H1 (cell line): ENCODE data around the gene MAGI2. TPM values are rescaled to one million over a fixed set of nuclear protein-coding genes. Genes with fewer than 3 reads are reported as not detected.

ENCODE experiments used
- CTCF ChIA-PET: fragments of 300-600 bp; sonication (Branson Sonifier 250); formaldehyde crosslinking; loops from one replicate; lab custom pipeline; 2021; ENCODE audit not compliant: partially characterized antibody; lab: Charles Lee
- POLR2A ChIA-PET: fragments of 300-600 bp; sonication (Branson Sonifier 250); formaldehyde crosslinking; loops from one replicate; lab custom pipeline; 2021; ENCODE audit warnings: inconsistent platforms; ENCODE audit not compliant: partially characterized antibody; lab: Charles Lee
- DNase-seq, 2 experiments: peaks; one replicate each; pipeline versions ENCODE4 v3.0.0 to v3.0.0-alpha.2; 2010 to 2022; ENCODE audit warnings: low spot score in 2 of 2, low read depth in 1 of 2, mixed read lengths in 1 of 2
- FAIRE-seq: peaks from 2 replicates; lab custom pipeline; 2011; peaks lifted over from hg19 to GRCh38; lab: Jason Lieb, UNC
- H2AFZ ChIP-seq: 2 replicates; pipeline ENCODE4 v1.8.1; 2012; ENCODE audit warnings: low read length, inconsistent platforms
- H2AK5ac ChIP-seq: 2 replicates; pipeline ENCODE4 v1.6.1; 2013; ENCODE audit warnings: low read depth, low read length
- H2BK120ac ChIP-seq: replicated peaks from 2 replicates; pipeline ENCODE3; 2013; ENCODE audit warnings: low read depth, low read length, inconsistent platforms
- H2BK12ac ChIP-seq: 2 replicates; pipeline ENCODE4 v1.6.1; 2013; ENCODE audit warnings: low read depth, low read length
- H2BK15ac ChIP-seq: 2 replicates; pipeline ENCODE4 v1.6.1; 2013; ENCODE audit warnings: low read length
- H2BK20ac ChIP-seq: 2 replicates; pipeline ENCODE4 v1.6.1; 2013; ENCODE audit warnings: low read length
- H2BK5ac ChIP-seq: 2 replicates; pipeline ENCODE4 v1.6.1; 2013; ENCODE audit warnings: low read depth, low read length
- H3K14ac ChIP-seq: 2 replicates; pipeline ENCODE4 v1.6.1; 2013; ENCODE audit warnings: inconsistent platforms; ENCODE audit not compliant: insufficient read length
- H3K18ac ChIP-seq: 2 replicates; pipeline ENCODE4 v1.6.1; 2013; ENCODE audit warnings: low read length; ENCODE audit errors: extremely low read depth
- H3K23ac ChIP-seq: 2 replicates; pipeline ENCODE4 v1.6.1; 2013; ENCODE audit warnings: inconsistent platforms; ENCODE audit not compliant: insufficient read length
- H3K23me2 ChIP-seq: 2 replicates; pipeline ENCODE4 v1.6.1; 2013; ENCODE audit warnings: low read depth, low read length
- H3K27ac ChIP-seq: 2 replicates; pipeline ENCODE4 v1.6.1; 2011; ENCODE audit warnings: low read depth, low read length, inconsistent platforms
- H3K27me3 ChIP-seq, 4 experiments: replicated peaks in 1 of 4; 1 replicate in 1 of 4; 2 replicates in 3 of 4; pipeline versions ENCODE4 v1.6.1 to v1.8.1; 2011 to 2013; ENCODE audit warnings: low read length in 3 of 4, mild to moderate bottlenecking in 3 of 4, inconsistent platforms in 2 of 4, mixed read lengths in 2 of 4, moderate library complexity in 1 of 4; ENCODE audit not compliant: control insufficient read depth in 3 of 4, insufficient read depth in 3 of 4; ENCODE audit errors: extremely low read depth in 1 of 4
- H3K36me3 ChIP-seq, 4 experiments: 2 replicates each; pipeline versions ENCODE4 v1.6.1 to v1.8.1; 2011 to 2013; ENCODE audit warnings: mild to moderate bottlenecking in 4 of 4, low read length in 3 of 4, moderate library complexity in 2 of 4, control low read depth in 1 of 4, inconsistent platforms in 1 of 4; ENCODE audit not compliant: insufficient read depth in 4 of 4, control insufficient read depth in 2 of 4
- H3K4ac ChIP-seq: replicated peaks from 2 replicates; pipeline ENCODE3; 2013; ENCODE audit warnings: low read length, low read depth, mixed read lengths, inconsistent platforms; ENCODE audit not compliant: insufficient read length
- H3K4me1 ChIP-seq, 4 experiments: replicated peaks in 1 of 4; 1 replicate in 1 of 4; 2 replicates in 3 of 4; pipeline versions ENCODE4 v1.6.1 to v1.8.1; 2011 to 2013; ENCODE audit warnings: low read length in 3 of 4, inconsistent platforms in 2 of 4, mixed read lengths in 1 of 4; ENCODE audit not compliant: insufficient read depth in 4 of 4, control insufficient read depth in 3 of 4
- H3K4me2 ChIP-seq, 2 experiments: 2 replicates each; pipeline versions ENCODE4 v1.6.1 to v1.8.1; 2011 to 2013; ENCODE audit warnings: low read depth in 2 of 2, low read length in 2 of 2, control low read depth in 1 of 2, inconsistent platforms in 1 of 2, mild to moderate bottlenecking in 1 of 2; ENCODE audit not compliant: insufficient read depth in 1 of 2
- H3K4me3 ChIP-seq, 4 experiments: fragments of 200-600, 300-600 bp in 1 of 4; sonication (generic), shearing (Covaris generic), sonication (Bioruptor Twin) in 1 of 4; 2 replicates each; pipeline versions ENCODE4 v1.5.1 to v1.8.1; 2011 to 2016; ENCODE audit warnings: low read length in 4 of 4, low read depth in 3 of 4, control low read depth in 2 of 4, inconsistent platforms in 2 of 4, mild to moderate bottlenecking in 2 of 4, mixed read lengths in 1 of 4, moderate library complexity in 1 of 4; ENCODE audit not compliant: insufficient read depth in 2 of 4; ENCODE audit errors: extremely low read depth in 1 of 4
- H3K56ac ChIP-seq: replicated peaks from 2 replicates; pipeline ENCODE3; 2013; ENCODE audit warnings: low read depth, mild to moderate bottlenecking, mixed read lengths, low read length, inconsistent platforms; ENCODE audit not compliant: insufficient read length
- H3K79me1 ChIP-seq: 2 replicates; pipeline ENCODE4 v1.6.1; 2013; ENCODE audit warnings: low read depth, low read length, control low read depth
- H3K79me2 ChIP-seq, 2 experiments: 2 replicates each; pipeline versions ENCODE4 v1.6.1 to v1.8.1; 2012 to 2013; ENCODE audit warnings: low read length in 2 of 2, mild to moderate bottlenecking in 2 of 2, inconsistent platforms in 1 of 2; ENCODE audit not compliant: insufficient read depth in 2 of 2, control insufficient read depth in 1 of 2
- H3K9ac ChIP-seq, 4 experiments: replicated peaks in 1 of 4; 1 replicate in 1 of 4; 2 replicates in 3 of 4; pipeline versions ENCODE4 v1.6.1 to v1.8.1; 2011 to 2013; ENCODE audit warnings: low read depth in 3 of 4, low read length in 3 of 4, control low read depth in 2 of 4, mild to moderate bottlenecking in 2 of 4, moderate library complexity in 2 of 4, inconsistent platforms in 1 of 4; ENCODE audit errors: extremely low read depth in 1 of 4
- H3K9me3 ChIP-seq, 2 experiments: 2 replicates each; pipeline versions ENCODE4 v1.6.1 to v1.8.1; 2012 to 2013; ENCODE audit warnings: mild to moderate bottlenecking in 2 of 2, moderate library complexity in 2 of 2, control low read depth in 1 of 2, inconsistent platforms in 1 of 2, low read depth in 1 of 2, low read length in 1 of 2, mixed read lengths in 1 of 2; ENCODE audit not compliant: insufficient read depth in 2 of 2
- H4K20me1 ChIP-seq, 2 experiments: replicated peaks in 1 of 2; 2 replicates each; pipeline versions ENCODE3 to v1.8.1; 2011 to 2013; ENCODE audit warnings: inconsistent platforms in 2 of 2, low read length in 2 of 2, mild to moderate bottlenecking in 1 of 2; ENCODE audit not compliant: insufficient read depth in 2 of 2, control insufficient read depth in 1 of 2
- H4K5ac ChIP-seq: 2 replicates; pipeline ENCODE4 v1.6.1; 2013; ENCODE audit warnings: low read length, low read depth, mixed read lengths, inconsistent platforms; ENCODE audit not compliant: insufficient read length
- H4K8ac ChIP-seq: 2 replicates; pipeline ENCODE4 v1.8.0; 2013; ENCODE audit warnings: mild to moderate bottlenecking, moderate library complexity, low read length, inconsistent platforms; ENCODE audit not compliant: insufficient read depth; ENCODE audit errors: extremely low read depth
- H4K91ac ChIP-seq: replicated peaks from 2 replicates; pipeline ENCODE3; 2013; ENCODE audit warnings: low read length, mixed read lengths, inconsistent platforms; ENCODE audit not compliant: insufficient read length
- ASH2L ChIP-seq: fragments of 200-600, 300-600 bp; sonication (generic); IDR thresholded peaks from one replicate; pipeline ENCODE4 v1.7.1; 2017; ENCODE audit warnings: low read length
- CBX8 ChIP-seq: fragments of 300-800, 300-1000 bp; sonication (generic); IDR thresholded peaks from 2 replicates; pipeline ENCODE4 v1.7.1; 2016; ENCODE audit warnings: low read depth, low read length, borderline replicate concordance
- CEBPB ChIP-seq: IDR thresholded peaks from 2 replicates; pipeline ENCODE4 v1.6.1; 2012; ENCODE audit warnings: low read depth, low read length
- CHD2 ChIP-seq: IDR thresholded peaks from 2 replicates; pipeline ENCODE4 v1.6.1; 2012; ENCODE audit warnings: low read length, improper control_type of control experiment
- GABPA ChIP-seq: IDR thresholded peaks from 2 replicates; pipeline ENCODE4 v1.6.1; 2011; ENCODE audit warnings: mild to moderate bottlenecking, low read length, moderate library complexity, borderline replicate concordance; ENCODE audit not compliant: insufficient read depth
- JUN ChIP-seq: IDR thresholded peaks from 2 replicates; pipeline ENCODE4 v1.6.1; 2011; ENCODE audit warnings: low read depth, mild to moderate bottlenecking, improper control_type of control experiment, low read length
- MAFK ChIP-seq: IDR thresholded peaks from 2 replicates; pipeline ENCODE4 v1.6.1; 2012; ENCODE audit warnings: low read depth, mild to moderate bottlenecking, improper control_type of control experiment, low read length
- NANOG ChIP-seq: IDR thresholded peaks from 2 replicates; pipeline ENCODE4 v1.6.1; 2011; ENCODE audit warnings: low read length, low read depth, mild to moderate bottlenecking, inconsistent platforms; ENCODE audit not compliant: insufficient read depth, poor library complexity, severe bottlenecking
- PHF8 ChIP-seq: fragments of 200-600 bp; sonication (generic); conservative IDR thresholded peaks from 2 replicates; pipeline ENCODE4 v1.7.1; 2012; ENCODE audit warnings: low read depth, mild to moderate bottlenecking, inconsistent platforms, low read length, moderate library complexity
- RFX5 ChIP-seq: IDR thresholded peaks from 2 replicates; pipeline ENCODE4 v1.6.1; 2011; ENCODE audit warnings: low read depth, low read length, improper control_type of control experiment, borderline replicate concordance
- RXRA ChIP-seq: IDR thresholded peaks from 2 replicates; pipeline ENCODE4 v1.6.1; 2011; ENCODE audit warnings: low read depth, mild to moderate bottlenecking, low read length, moderate library complexity; ENCODE audit not compliant: insufficient read depth
- SP4 ChIP-seq: IDR thresholded peaks from 2 replicates; pipeline ENCODE4 v1.6.1; 2012; ENCODE audit warnings: low read length, inconsistent platforms
- SRF ChIP-seq: IDR thresholded peaks from 2 replicates; pipeline ENCODE4 v1.6.1; 2011; ENCODE audit warnings: mild to moderate bottlenecking, low read depth, low read length, moderate library complexity
- WGBS, 2 experiments: shearing (Covaris generic) in 1 of 2; methylation state at CpG; one replicate each; pipeline versions ENCODE4 v1.1.6 to v1.1.7; 2013 to 2015; ENCODE audit warnings: low lambda C conversion rate in 2 of 2, mixed read lengths in 2 of 2, inconsistent platforms in 1 of 2, low coverage in 1 of 2, missing lambda C conversion rate in 1 of 2; ENCODE audit not compliant: insufficient replicate concordance in 2 of 2, insufficient coverage in 1 of 2, insufficient read length in 1 of 2; ENCODE audit errors: extremely low coverage in 1 of 2, missing lambda C conversion rate in 1 of 2; 5-methylcytosine and 5-hydroxymethylcytosine counted together
- polyA plus RNA-seq, 7 experiments: library from polyadenylated mRNA; depleted of rRNA in 3 of 7; stranded (reverse) in 5 of 7; unstranded in 2 of 7; fragments of >200 nt in 5 of 7; fragments of 200-250 nt in 2 of 7; gene quantifications; 1 replicate in 5 of 7; 2 replicates in 1 of 7; 4 replicates in 1 of 7; pipeline versions ENCODE4 v1.2.1 to v1.2.3, GENCODE V29; 2011 to 2013; ENCODE audit warnings: missing spikeins in 2 of 7, mixed read lengths in 2 of 7
- total RNA-seq: library from RNA; stranded (reverse); fragmentation: NEBNext Ultra II Directional; extraction: Animal tissue kit (Norgen Biotek cat#: 25700); gene quantifications from 2 replicates; pipeline ENCODE4 v1.2.1, GENCODE V29; 2021
- TF ChIP-seq, protein P1 (sequence below): IDR thresholded peaks from 2 replicates; pipeline ENCODE4 v1.6.1; 2011; ENCODE audit warnings: low read length, improper control_type of control experiment

MAGI2 gene
- total and polyA plus RNA-seq, 2 of the 8 experiments (the other 6 are each of a cell fraction or from before 2014, with no cell fraction given): 6.0 to 27.3 TPM

DNA sequence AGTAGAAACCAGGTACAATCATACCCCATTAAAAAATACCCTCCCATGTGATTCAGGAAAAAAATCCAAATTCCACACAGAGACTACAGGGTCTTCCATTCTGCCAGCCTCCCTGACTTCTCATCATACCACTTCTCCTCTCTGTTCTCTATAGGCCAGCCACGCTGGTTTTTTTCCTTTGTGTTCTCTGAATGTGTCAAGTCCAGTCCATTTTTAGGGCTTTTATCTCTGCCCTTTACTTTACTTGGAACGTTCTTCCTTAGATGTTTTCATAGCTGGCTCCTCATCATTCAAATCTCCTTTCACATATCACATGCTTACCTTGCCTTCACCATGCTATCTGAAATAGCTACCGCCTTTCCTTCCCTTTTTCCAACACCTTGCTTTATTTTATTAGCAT lies 1057.3 kb downstream of the MAGI2 start:
- Histone ChIP-seq H3K9ac (no peak overlapping the region), H3K23me2 (no peaks in the 10 kb centered on the region), H2AK5ac (no peak overlapping the region), H3K4me2 (no peak overlapping the region), H3K4ac (no peak overlapping the region), H3K79me1 (no peaks in the 10 kb centered on the region), H3K4me1 (peaks cover 3 to 17% (median 12%) of the 10 kb centered on the region in 4 experiments; a peak in 6 of 7 replicates), H2AFZ (no peak overlapping the region), H2BK15ac (no peak overlapping the region), H3K4me3 (no peak overlapping the region), H3K36me3 (no peaks in the 10 kb centered on the region), H3K27ac (no peak overlapping the region), H3K23ac (no peak overlapping the region), H3K56ac (no peak overlapping the region), H3K9me3 (no peaks in the 10 kb centered on the region), H2BK120ac (no peak overlapping the region), H2BK20ac (no peak overlapping the region), H3K14ac (no peak overlapping the region), H4K91ac (no peak overlapping the region), H4K20me1 (no peaks in the 10 kb centered on the region), H3K27me3 (no peaks in the 10 kb centered on the region), H2BK5ac (no peak overlapping the region), H4K5ac (no peak overlapping the region), H3K79me2 (no peaks in the 10 kb centered on the region), H3K18ac (no peak overlapping the region), H4K8ac (no peak overlapping the region), H2BK12ac (no peak overlapping the region)
- CTCF ChIA-PET: interaction anchor here (0.7 to 1.7 kb wide), 4 partner anchors 10 to 262 kb away, joined by 3 read pairs; no protein-coding TSS in a partner anchor
- FAIRE-seq (no peak), DNase-seq (no peak)
- POLR2A ChIA-PET: no interaction called here
- 86% methylated on average over 3 of the region's 3 CpGs; no CpG with 5 or more reads in 1 of the 2 experiments for WGBS, 2 experiments
- TF ChIP-seq GABPA (no peak), JUN (no peak), ASH2L (no peak), RFX5 (no peak), SRF (no peak), PHF8 (no peak), CHD2 (no peak), RXRA (no peak), MAFK (no peak), CEBPB (no peak), NANOG (no peak), SP4 (no peak), CBX8 (no peak)
- TF ChIP-seq, protein P1, sequence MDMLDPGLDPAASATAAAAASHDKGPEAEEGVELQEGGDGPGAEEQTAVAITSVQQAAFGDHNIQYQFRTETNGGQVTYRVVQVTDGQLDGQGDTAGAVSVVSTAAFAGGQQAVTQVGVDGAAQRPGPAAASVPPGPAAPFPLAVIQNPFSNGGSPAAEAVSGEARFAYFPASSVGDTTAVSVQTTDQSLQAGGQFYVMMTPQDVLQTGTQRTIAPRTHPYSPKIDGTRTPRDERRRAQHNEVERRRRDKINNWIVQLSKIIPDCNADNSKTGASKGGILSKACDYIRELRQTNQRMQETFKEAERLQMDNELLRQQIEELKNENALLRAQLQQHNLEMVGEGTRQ: no peak
